Purkinje cell (primary cell): ENCODE results near the gene TRIM51. TPM values are rescaled to one million over a fixed set of nuclear protein-coding genes. Genes with fewer than 3 reads are reported as not detected.

ENCODE experiments used
- polyA plus RNA-seq: library from polyadenylated mRNA; unstranded; fragments of >200 nt; fragmentation: Nextera tagmentation; gene quantifications from 2 replicates; pipeline ENCODE4 v1.2.1, GENCODE V29; 2014

The TRIM51 gene, protein sequence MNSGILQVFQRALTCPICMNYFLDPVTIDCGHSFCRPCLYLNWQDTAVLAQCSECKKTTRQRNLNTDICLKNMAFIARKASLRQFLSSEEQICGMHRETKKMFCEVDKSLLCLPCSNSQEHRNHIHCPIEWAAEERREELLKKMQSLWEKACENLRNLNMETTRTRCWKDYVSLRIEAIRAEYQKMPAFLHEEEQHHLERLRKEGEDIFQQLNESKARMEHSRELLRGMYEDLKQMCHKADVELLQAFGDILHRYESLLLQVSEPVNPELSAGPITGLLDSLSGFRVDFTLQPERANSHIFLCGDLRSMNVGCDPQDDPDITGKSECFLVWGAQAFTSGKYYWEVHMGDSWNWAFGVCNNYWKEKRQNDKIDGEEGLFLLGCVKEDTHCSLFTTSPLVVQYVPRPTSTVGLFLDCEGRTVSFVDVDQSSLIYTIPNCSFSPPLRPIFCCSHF
- polyA plus RNA-seq = not detected in 2 replicates

DNA sequence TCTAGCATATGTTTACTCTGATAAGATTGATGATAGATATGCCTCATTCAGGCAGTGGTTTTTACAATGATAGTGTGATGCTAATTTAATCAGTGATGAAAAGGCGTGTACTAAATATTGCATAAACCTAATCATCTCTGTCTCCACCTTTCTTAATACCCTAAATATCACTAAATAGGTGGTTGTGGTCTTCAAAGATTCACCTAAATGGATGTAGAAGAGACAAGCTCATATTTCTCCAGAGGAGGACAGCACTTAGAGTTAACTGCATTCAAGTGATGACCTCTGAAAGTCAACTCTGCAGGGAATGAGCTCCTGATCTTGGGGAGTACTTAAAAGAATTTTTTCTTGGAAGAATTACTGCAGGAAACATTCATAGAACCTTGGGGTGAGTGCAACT, at the start of gene TRIM51:
TSS of gene TRIM51 (plus strand) at position 301 of the 400 bp plus-strand sequence. CDS start 2,132 bp downstream, outside the sequence.

GRCh38 chr11:55838452-55838851, 44.6 kb upstream of the TRIM51 start, which contains the start of gene OR5D16:
Gene OR5D16 (plus strand): TSS chr11:55838752. CDS start chr11:55838752, 0 bp downstream.

GRCh38 chr11:55914482-55914881, 31.4 kb downstream of the TRIM51 start, which contains the start of gene OR5W2:
Gene OR5W2 (minus strand): TSS chr11:55914582. CDS start chr11:55914582, 0 bp downstream.

DNA sequence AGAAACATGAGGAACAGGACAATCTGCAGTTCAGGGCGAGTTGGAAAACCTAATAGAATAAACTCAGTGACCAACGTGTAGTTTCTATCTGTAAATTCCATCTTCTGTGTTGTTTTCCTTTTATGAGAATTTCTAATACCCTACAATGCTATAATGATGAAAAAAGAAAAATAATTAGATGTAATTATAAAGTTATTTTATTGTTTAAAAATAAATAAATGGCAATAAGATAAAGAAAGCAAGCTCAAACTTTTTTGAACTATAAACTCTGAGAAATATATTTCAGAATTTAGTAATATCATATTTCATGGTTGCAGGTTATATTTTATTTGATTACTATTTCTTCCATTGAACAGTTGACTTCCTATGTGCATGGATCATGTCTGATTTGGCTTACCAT, 53.2 kb downstream of the TRIM51 start, which contains the start of gene OR5I1:
TSS of gene OR5I1 (minus strand) at position 101 of the 400 bp plus-strand sequence. CDS start at position 101, 0 bp downstream.

Other genes with a start within 250 kb of the TRIM51 start
- gene OR4P4, start 248.2 kb upstream of the TRIM51 start, polyA plus RNA-seq = not detected in 2 replicates
- not detected in 2 replicates for gene OR4S2, start 235.0 kb upstream of the TRIM51 start, polyA plus RNA-seq
- not detected in 2 replicates for gene OR4C6, start 221.1 kb upstream of the TRIM51 start, polyA plus RNA-seq
- gene OR5D13, start 109.9 kb upstream of the TRIM51 start, polyA plus RNA-seq = not detected in 2 replicates
- not detected in 2 replicates for gene OR5D14, start 87.7 kb upstream of the TRIM51 start, polyA plus RNA-seq
- gene OR5L1, start 71.9 kb upstream of the TRIM51 start, polyA plus RNA-seq = not detected in 2 replicates
- not detected in 2 replicates for gene OR5D18, start 63.7 kb upstream of the TRIM51 start, polyA plus RNA-seq
- gene OR5L2, start 56.1 kb upstream of the TRIM51 start, polyA plus RNA-seq = not detected in 2 replicates
- not detected in 2 replicates for gene OR5D16, start 44.5 kb upstream of the TRIM51 start, polyA plus RNA-seq
- gene OR5W2, start 31.3 kb downstream of the TRIM51 start, polyA plus RNA-seq = not detected in 2 replicates
- gene OR5I1, start 53.1 kb downstream of the TRIM51 start, polyA plus RNA-seq = not detected in 2 replicates
- not detected in 2 replicates for gene OR10AG1, start 86.6 kb downstream of the TRIM51 start, polyA plus RNA-seq
- gene OR5F1, start 111.3 kb downstream of the TRIM51 start, polyA plus RNA-seq = not detected in 2 replicates
- gene OR5AS1, start 144.4 kb downstream of the TRIM51 start, polyA plus RNA-seq = not detected in 2 replicates
- not detected in 2 replicates for gene OR8I2, start 210.0 kb downstream of the TRIM51 start, polyA plus RNA-seq
- not detected in 2 replicates for gene OR8H2, start 220.4 kb downstream of the TRIM51 start, polyA plus RNA-seq
- not detected in 2 replicates for gene OR8H3, start 239.1 kb downstream of the TRIM51 start, polyA plus RNA-seq